ENCODE results near the gene CLP1.
"Not testable (repeated sequence)": the region's sequence is repeated elsewhere in the genome, so short reads cannot be mapped to it uniquely, and the experiment has no call there.

The CLP1 gene

DNA sequence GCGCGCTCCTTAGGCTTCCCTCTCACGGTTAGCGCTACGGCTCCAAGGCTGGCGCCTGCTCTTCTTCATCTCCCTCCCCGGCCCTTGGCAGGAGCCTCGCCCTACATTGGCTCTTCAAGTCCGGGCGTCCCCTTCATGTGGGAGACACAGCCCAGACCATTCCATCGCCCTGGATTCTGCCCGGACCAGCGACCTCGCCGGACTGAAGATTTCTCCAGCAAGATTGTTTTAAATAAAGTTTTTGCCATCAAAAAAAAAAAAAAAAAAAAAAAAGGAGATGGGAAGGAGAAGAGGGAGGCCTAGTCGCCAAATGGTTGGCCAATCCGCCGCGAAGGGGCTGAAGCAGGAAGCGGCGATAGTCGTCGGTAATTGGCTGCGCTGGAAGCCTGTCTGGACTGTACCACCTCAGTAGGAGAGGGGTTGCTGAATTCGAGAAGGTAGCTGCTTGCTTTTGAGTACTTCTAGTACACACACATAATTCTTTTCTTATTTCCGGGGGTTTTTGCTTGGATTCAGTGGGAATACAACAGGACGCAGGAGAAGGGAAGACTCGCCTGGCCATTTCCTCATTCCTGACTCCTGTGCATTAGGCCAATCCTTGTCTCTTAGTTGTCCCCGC, 9.7 kb downstream of the CLP1 start:
- DNase-seq = peak; percentile 91

DNA sequence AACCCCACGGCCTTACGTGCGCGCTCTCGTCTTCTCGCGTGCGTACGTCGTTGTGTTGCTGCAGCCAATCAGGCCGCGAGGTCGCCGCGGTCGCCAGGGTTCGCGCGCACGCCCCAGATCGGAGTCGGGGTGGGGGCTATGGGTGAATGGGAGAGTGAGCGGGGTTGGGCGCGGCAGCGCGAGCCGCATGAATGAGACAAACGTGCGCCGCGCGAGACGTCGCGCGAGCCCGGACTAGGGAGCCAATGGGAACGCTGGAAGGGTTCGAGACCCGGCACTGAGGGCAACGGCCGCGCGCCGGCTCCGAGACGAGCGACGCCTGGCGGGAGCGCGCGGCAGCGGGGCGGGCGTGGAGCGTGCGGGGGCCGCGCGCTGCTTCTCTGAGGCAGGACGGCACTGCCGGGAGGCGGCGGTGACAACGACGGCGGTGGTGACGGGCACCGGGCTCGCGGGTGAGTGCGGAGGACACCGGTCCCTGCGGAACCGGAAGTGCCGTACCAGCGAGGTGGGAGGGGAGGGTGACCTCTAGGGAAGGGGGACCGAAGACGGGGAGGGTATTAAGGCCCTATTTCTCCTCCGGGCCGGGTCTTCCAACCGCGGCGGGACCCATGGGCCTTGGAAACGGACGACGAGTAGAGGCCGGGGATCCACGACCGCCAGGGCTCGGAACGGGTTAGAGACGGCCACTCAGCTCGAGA, 10.3 kb downstream of the CLP1 start, which contains the start of gene ZDHHC5:
ZDHHC5 (plus strand) TSS at position 379 of the 698 bp plus-strand sequence. CDS start 4,977 bp downstream, outside the sequence.
- DNase-seq = peak; percentile 100

GRCh38 chr11:57668434-57668782, 10.8 kb downstream of the CLP1 start:
- DNase-seq = no peak

DNA sequence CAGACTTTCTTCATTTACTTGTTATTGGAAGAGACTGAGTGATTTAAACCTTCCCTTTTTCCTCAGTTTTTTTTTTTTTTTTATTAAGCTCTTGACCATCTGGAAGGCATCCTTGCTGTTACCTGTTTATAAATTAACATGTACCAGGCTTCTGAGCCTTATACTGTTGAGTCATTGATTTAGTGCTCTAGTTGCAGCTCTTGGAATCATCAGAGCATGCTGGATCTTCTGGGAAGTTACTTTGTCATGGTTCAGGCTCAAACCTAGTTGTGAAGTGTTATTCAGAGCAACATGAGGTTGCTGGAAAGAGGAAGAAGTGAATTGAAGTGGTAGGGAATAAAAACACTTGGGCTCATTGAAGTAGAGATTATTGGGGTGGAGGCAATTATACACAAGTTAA, 16.7 kb downstream of the CLP1 start:
- DNase-seq = no peak

DNA sequence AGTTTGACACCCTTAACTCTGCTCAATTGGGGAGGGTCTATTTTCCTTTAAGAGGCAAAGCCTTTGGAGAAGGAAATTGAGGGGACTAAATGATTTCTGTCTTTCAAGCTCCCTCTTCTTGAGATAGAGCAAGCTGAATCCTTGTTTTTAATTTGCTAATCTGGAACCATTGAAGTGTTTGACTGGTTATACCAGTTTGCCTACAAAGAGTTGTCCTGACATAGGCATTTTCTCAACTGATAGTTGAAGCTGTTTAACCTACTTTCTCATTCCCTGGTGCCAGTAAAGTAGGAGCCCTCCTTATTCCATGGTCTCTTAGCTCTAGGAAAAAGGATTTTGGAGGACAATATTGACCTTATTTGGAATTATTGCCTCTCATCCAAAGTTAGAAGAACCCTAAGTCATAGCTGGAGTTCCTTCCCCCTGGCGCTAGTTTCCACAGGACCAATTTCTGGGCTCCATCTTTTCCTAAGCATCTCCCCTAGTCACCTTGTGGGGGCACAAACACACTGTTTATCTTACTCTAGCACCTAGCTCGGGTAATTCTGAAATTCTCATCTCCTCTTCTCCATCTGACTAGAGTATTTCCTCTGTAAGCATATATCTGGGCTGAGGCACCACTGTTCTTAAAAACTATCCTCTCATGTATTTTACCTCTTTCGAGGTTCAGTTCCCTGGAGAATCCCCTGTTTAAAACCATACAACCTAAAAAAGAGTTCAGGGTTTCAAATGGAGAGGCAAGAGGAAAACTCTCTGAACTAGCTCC, 17.8 kb downstream of the CLP1 start:
- DNase-seq = no peak

DNA sequence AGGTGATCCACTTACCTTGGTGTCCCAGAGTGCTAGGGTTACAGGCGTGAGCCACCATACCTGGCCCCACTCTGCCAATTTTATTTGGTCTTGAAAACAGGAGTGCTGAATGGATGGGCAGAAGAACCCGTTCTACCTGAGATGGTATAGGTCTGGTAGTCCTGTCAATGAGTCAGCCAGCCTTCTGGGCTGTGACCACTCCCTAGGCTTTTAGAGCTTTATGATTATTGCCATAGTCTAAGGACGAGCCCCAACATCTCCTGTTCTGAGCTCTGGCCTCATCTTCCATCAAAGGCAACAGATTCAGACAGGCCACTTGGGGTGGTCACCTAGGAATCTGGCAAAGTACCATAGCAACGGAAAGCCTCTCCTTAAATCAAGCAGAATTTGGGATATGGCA, 21.8 kb downstream of the CLP1 start:
- no peak for DNase-seq

GRCh38 chr11:57680552-57680874, 23.0 kb downstream of the CLP1 start:
- no peak for DNase-seq

DNA sequence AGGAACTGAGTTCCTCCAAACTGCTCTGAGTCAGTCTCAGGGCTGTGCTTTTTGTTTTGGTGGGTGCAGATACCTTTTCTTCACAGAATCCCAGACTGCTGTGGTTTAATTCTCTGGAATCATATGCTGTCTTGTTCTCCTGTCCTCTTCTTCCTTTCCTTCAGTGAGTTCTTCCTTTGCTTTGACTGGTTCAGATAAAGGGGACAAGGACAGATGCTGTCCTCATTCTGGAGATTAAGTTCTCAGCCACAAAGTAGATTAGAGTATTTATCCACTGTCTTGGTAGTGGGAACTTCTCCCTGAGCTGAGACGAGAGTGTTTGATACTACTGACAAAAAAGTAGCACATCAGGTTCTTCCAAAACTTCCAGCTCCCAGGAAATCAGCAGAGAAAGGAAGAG, 23.6 kb downstream of the CLP1 start:
- no peak for DNase-seq

- DNase-seq = not testable (repeated sequence)
Observed at GRCh38 chr11:57690474-57690873, 32.9 kb downstream of the CLP1 start.

DNA sequence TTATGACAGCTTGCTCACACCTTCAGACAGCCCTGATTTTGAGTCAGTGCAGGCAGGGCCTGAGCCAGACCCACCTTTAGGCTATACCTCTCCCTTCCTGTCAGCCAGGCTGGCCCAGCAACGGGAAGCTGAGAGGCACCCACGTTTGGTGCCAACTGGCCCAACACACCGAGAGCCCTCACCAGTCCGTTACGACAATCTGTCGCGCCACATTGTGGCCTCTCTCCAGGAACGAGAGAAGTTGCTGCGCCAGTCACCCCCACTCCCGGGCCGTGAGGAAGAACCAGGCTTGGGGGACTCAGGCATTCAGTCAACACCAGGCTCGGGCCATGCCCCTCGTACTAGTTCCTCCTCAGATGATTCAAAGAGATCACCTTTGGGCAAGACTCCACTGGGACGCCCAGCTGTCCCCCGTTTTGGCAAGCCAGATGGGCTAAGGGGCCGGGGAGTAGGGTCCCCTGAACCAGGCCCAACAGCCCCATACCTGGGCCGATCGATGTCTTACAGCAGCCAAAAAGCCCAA, 41.3 kb downstream of the CLP1 start:
- DNase-seq = no peak

- no peak for DNase-seq
Observed at GRCh38 chr11:57699813-57700212, 42.3 kb downstream of the CLP1 start.

- no peak for DNase-seq
Observed at GRCh38 chr11:57700425-57700824, 42.9 kb downstream of the CLP1 start.

DNA sequence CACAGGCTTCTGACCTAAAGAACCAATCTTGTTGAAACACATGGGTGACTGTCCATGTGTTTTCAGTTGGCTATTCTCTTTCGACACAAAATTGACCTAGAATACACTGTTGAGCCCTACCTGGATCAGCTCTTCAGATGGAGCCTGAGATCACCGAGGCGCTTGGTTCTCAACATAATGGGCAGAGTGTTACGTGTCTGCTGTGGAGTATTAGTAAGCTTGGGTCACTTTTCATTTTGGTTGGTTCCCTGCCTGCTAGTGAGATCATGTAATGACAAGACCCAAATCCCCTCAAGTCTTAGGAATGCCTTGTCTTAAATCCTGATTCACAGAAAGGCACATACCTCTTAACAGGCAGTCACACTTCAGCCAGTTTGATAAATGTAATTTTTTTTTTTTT, 45.8 kb downstream of the CLP1 start:
- DNase-seq = no peak

- no peak for DNase-seq
Observed at GRCh38 chr11:57704932-57705331, 47.4 kb downstream of the CLP1 start.

DNA sequence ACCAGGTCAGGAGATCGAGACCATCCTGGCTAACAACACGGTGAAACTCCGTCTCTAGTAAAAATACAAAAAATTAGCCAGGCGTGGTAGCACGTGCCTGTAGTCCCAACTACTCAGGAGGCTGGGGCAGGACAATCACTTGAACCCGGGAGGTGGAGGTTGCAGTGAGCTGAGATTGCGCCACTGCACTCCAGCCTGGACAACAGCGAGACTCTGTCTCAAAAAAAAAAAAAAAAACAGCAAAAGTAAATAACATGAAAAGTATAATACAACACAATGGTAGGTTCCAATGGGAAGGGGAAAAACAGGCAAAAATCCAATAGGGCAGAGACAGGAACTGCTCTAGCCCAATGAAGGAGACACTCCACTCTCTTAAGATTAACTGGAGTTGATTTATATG, 47.9 kb downstream of the CLP1 start:
- DNase-seq = not testable (repeated sequence)

- no peak for DNase-seq
Observed at GRCh38 chr11:57709802-57710367, 52.3 kb downstream of the CLP1 start.

Data from activated naive CD4-positive, alpha-beta T cell treated with Interleukin-2 at 50 U/mL for 16 hours (primary cell).